Effector memory CD4-positive, alpha-beta T cell (primary cell): ENCODE measurements around the gene PLD6.
"Not testable (repeated sequence)": the region's sequence is repeated elsewhere in the genome, so short reads cannot be mapped to it uniquely, and the experiment has no call there.

ENCODE experiments used
- DNase-seq, 3 donors: peaks; one replicate each; pipeline ENCODE4 v3.0.0-alpha.2; 2020
- H3K27ac ChIP-seq: 2 replicates; pipeline ENCODE4 v1.7.0; 2013; ENCODE audit warnings: mild to moderate bottlenecking, low read length, moderate library complexity; ENCODE audit not compliant: insufficient read depth, poor library complexity, severe bottlenecking
- H3K27me3 ChIP-seq: replicated peaks from 2 replicates; pipeline ENCODE4 v1.7.0; 2013; ENCODE audit warnings: mild to moderate bottlenecking, low read length; ENCODE audit not compliant: insufficient read depth, control insufficient read depth, poor library complexity, severe bottlenecking
- H3K36me3 ChIP-seq: 2 replicates; pipeline ENCODE4 v1.7.0; 2013; ENCODE audit warnings: mild to moderate bottlenecking, low read length, moderate library complexity; ENCODE audit not compliant: control insufficient read depth, insufficient read depth
- H3K4me1 ChIP-seq: 2 replicates; pipeline ENCODE4 v1.7.0; 2013; ENCODE audit warnings: low read length, mild to moderate bottlenecking; ENCODE audit not compliant: control insufficient read depth, insufficient read depth, poor library complexity, severe bottlenecking
- H3K4me3 ChIP-seq: 2 replicates; pipeline ENCODE4 v1.7.0; 2013; ENCODE audit warnings: low read length, low read depth, mild to moderate bottlenecking; ENCODE audit not compliant: insufficient read depth, poor library complexity, severe bottlenecking
- H3K9me3 ChIP-seq: 2 replicates; pipeline ENCODE4 v1.7.0; 2013; ENCODE audit warnings: mild to moderate bottlenecking, low read length, moderate library complexity; ENCODE audit not compliant: control insufficient read depth
- total RNA-seq, 3 donors: gene quantifications; one replicate each; lab custom pipeline; 2026; lab: John Stamatoyannopoulos, UW

The PLD6 gene
- total RNA-seq: 4.2 to 7.8 (median 4.8) reads per million in 3 donors

- Histone ChIP-seq H3K4me3 (peak within 1 kb of the TSS; percentile 37), H3K4me1 (peaks cover 23% of the 10 kb centered on the region), H3K36me3 (no peaks in the 10 kb centered on the region), H3K27me3 (no peaks in the 10 kb centered on the region), H3K27ac (peak within 1 kb of the TSS; percentile 76), H3K9me3 (no peaks in the 10 kb centered on the region)
- DNase-seq: peak; percentile 86 to 93 (median 93)
Observed at GRCh38 chr17:17206124-17206912, at the start of gene PLD6. Gene PLD6, minus strand, starts transcription at chr17:17206333. Its CDS starts 47 bp downstream, at chr17:17206286.

GRCh38 chr17:17255689-17256088 is 49.6 kb upstream of the PLD6 start:
- not testable (repeated sequence) for H3K27me3 ChIP-seq, DNase-seq, H3K9me3 ChIP-seq, H3K27ac ChIP-seq, H3K4me1 ChIP-seq, H3K4me3 ChIP-seq
- H3K36me3 ChIP-seq: peaks cover 68% of the 10 kb centered on the region

GRCh38 chr17:17254036-17254435 is 47.9 kb upstream of the PLD6 start:
- Histone ChIP-seq H3K27me3 (no peaks in the 10 kb centered on the region), H3K36me3 (peaks cover 56% of the 10 kb centered on the region), H3K27ac (no peak overlapping the region), H3K9me3 (no peaks in the 10 kb centered on the region), H3K4me1 (no peaks in the 10 kb centered on the region), H3K4me3 (no peak overlapping the region)
- DNase-seq: no peak

GRCh38 chr17:17253406-17253805 is 47.3 kb upstream of the PLD6 start:
- Histone ChIP-seq H3K4me1 (no peaks in the 10 kb centered on the region), H3K27ac (no peak overlapping the region), H3K27me3 (no peaks in the 10 kb centered on the region), H3K4me3 (no peak overlapping the region), H3K36me3 (peaks cover 56% of the 10 kb centered on the region), H3K9me3 (no peaks in the 10 kb centered on the region)
- no peak for DNase-seq

GRCh38 chr17:17252149-17252661 is 46.1 kb upstream of the PLD6 start:
- H3K4me1 ChIP-seq: no peaks in the 10 kb centered on the region
- no peak overlapping the region for H3K27ac ChIP-seq
- peaks cover 59% of the 10 kb centered on the region for H3K36me3 ChIP-seq
- no peak overlapping the region for H3K4me3 ChIP-seq
- DNase-seq: no peak
- H3K9me3 ChIP-seq: no peaks in the 10 kb centered on the region
- no peaks in the 10 kb centered on the region for H3K27me3 ChIP-seq

GRCh38 chr17:17246879-17247278 is 40.7 kb upstream of the PLD6 start:
- Histone ChIP-seq H3K4me3 (no peak overlapping the region), H3K9me3 (no peaks in the 10 kb centered on the region), H3K36me3 (peaks cover 38% of the 10 kb centered on the region), H3K27me3 (no peaks in the 10 kb centered on the region), H3K4me1 (no peaks in the 10 kb centered on the region), H3K27ac (no peak overlapping the region)
- no peak for DNase-seq

GRCh38 chr17:17243163-17243562 is 37.0 kb upstream of the PLD6 start:
- no peaks in the 10 kb centered on the region for H3K9me3 ChIP-seq
- H3K27me3 ChIP-seq: no peaks in the 10 kb centered on the region
- no peak overlapping the region for H3K4me3 ChIP-seq
- H3K4me1 ChIP-seq: peaks cover 1% of the 10 kb centered on the region
- no peak overlapping the region for H3K27ac ChIP-seq
- DNase-seq: no peak
- peaks cover 24% of the 10 kb centered on the region for H3K36me3 ChIP-seq

- Histone ChIP-seq H3K36me3 (peaks cover 16% of the 10 kb centered on the region), H3K27ac (no peak overlapping the region), H3K4me1 (peaks cover 3% of the 10 kb centered on the region), H3K4me3 (no peak overlapping the region), H3K27me3 (no peaks in the 10 kb centered on the region), H3K9me3 (no peaks in the 10 kb centered on the region)
- no peak for DNase-seq
Observed at GRCh38 chr17:17242246-17242645, 36.1 kb upstream of the PLD6 start.

- no peak for DNase-seq
- H3K9me3 ChIP-seq: no peaks in the 10 kb centered on the region
Observed at GRCh38 chr17:17241656-17242055, 35.5 kb upstream of the PLD6 start.

GRCh38 chr17:17239832-17240231 is 33.7 kb upstream of the PLD6 start:
- Histone ChIP-seq H3K27me3 (no peaks in the 10 kb centered on the region), H3K36me3 (no peaks in the 10 kb centered on the region), H3K4me3 (no peak overlapping the region), H3K27ac (no peak overlapping the region), H3K9me3 (no peaks in the 10 kb centered on the region), H3K4me1 (peaks cover 16% of the 10 kb centered on the region)
- DNase-seq: no peak

More at GRCh38 chr17:17241656-17242055, 35.5 kb upstream of the PLD6 start:
- H3K4me1 ChIP-seq: peaks cover 3% of the 10 kb centered on the region
- H3K36me3 ChIP-seq: peaks cover 10% of the 10 kb centered on the region
- H3K4me3 ChIP-seq: no peak overlapping the region
- no peak overlapping the region for H3K27ac ChIP-seq
- no peaks in the 10 kb centered on the region for H3K27me3 ChIP-seq
